GM20431 (cell line): ENCODE data around the gene RAB11FIP4.

Experiments
- in situ Hi-C: fragments of 300-500 bp; cut with MseI, MboI; formaldehyde crosslinking; loops from one replicate; pipeline ENCODE4 v1.15.0; 2020; ENCODE audit warnings: low sequenced_read_pairs; ENCODE audit not compliant: unreplicated experiment

The RAB11FIP4 gene

GRCh38 chr17:31512104-31512740 lies 120.7 kb downstream of the RAB11FIP4 start:
- in situ Hi-C loops, result no loop called here

- in situ Hi-C loops, result no loop called here
Measured at GRCh38 chr17:31512796-31513195, 121.3 kb downstream of the RAB11FIP4 start.

GRCh38 chr17:31513731-31514427 lies 122.4 kb downstream of the RAB11FIP4 start:
- in situ Hi-C loops, result no loop called here

- in situ Hi-C loops, result no loop called here
Measured at GRCh38 chr17:31515267-31515666, 123.8 kb downstream of the RAB11FIP4 start.

GRCh38 chr17:31517524-31517923 lies 126.0 kb downstream of the RAB11FIP4 start:
- in situ Hi-C loops, result no loop called here

GRCh38 chr17:31518478-31518877 lies 127.0 kb downstream of the RAB11FIP4 start:
- in situ Hi-C loops, result no loop called here

GRCh38 chr17:31521632-31522283 lies 130.3 kb downstream of the RAB11FIP4 start:
- in situ Hi-C loops, result loop anchor here (10.0 kb wide), 1 partner anchor 87 kb away; no protein-coding TSS in a partner anchor

GRCh38 chr17:31522284-31522931 lies 130.9 kb downstream of the RAB11FIP4 start:
- in situ Hi-C loops, result loop anchor here (10.0 kb wide), 1 partner anchor 88 kb away; no protein-coding TSS in a partner anchor

- in situ Hi-C loops, result loop anchor here (10.0 kb wide), 1 partner anchor 88 kb away; no protein-coding TSS in a partner anchor
Measured at GRCh38 chr17:31522987-31523495, 131.6 kb downstream of the RAB11FIP4 start.

- in situ Hi-C loops, result loop anchor here (10.0 kb wide), 1 partner anchor 89 kb away; no protein-coding TSS in a partner anchor
Measured at GRCh38 chr17:31523862-31524730, 132.6 kb downstream of the RAB11FIP4 start.

- in situ Hi-C loops, result loop anchor here (10.0 kb wide), 1 partner anchor 90 kb away; no protein-coding TSS in a partner anchor
Measured at GRCh38 chr17:31524926-31525800, 133.7 kb downstream of the RAB11FIP4 start.

GRCh38 chr17:31525801-31526549 lies 134.5 kb downstream of the RAB11FIP4 start:
- in situ Hi-C loops, result loop anchor here (10.0 kb wide), 1 partner anchor 91 kb away; no protein-coding TSS in a partner anchor

- in situ Hi-C loops, result loop anchor here (10.0 kb wide), 1 partner anchor 93 kb away; no protein-coding TSS in a partner anchor
Measured at GRCh38 chr17:31527606-31528005, 136.1 kb downstream of the RAB11FIP4 start.

GRCh38 chr17:31528291-31528874 lies 136.9 kb downstream of the RAB11FIP4 start:
- in situ Hi-C loops, result loop anchor here (10.0 kb wide), 1 partner anchor 94 kb away; no protein-coding TSS in a partner anchor

GRCh38 chr17:31529841-31530251 lies 138.4 kb downstream of the RAB11FIP4 start:
- in situ Hi-C loops, result loop anchor here (10.0 kb wide), 1 partner anchor 95 kb away; no protein-coding TSS in a partner anchor

- in situ Hi-C loops, result no loop called here
Measured at GRCh38 chr17:31530391-31530985, 139.0 kb downstream of the RAB11FIP4 start.
